HG03558 (cell line): ENCODE data around the gene RPS25.
"Not testable (repeated sequence)": the region's sequence is repeated elsewhere in the genome, so short reads cannot be mapped to it uniquely, and the experiment has no call there.

Experiments
- ATAC-seq: cut with Tn5 transposase; IDR thresholded peaks from one replicate; pipeline ENCODE4 v1.9.1; 2021; ENCODE audit warnings: moderate number of reproducible peaks; ENCODE audit not compliant: unreplicated experiment; ENCODE audit errors: extremely low read depth

Gene RPS25

DNA sequence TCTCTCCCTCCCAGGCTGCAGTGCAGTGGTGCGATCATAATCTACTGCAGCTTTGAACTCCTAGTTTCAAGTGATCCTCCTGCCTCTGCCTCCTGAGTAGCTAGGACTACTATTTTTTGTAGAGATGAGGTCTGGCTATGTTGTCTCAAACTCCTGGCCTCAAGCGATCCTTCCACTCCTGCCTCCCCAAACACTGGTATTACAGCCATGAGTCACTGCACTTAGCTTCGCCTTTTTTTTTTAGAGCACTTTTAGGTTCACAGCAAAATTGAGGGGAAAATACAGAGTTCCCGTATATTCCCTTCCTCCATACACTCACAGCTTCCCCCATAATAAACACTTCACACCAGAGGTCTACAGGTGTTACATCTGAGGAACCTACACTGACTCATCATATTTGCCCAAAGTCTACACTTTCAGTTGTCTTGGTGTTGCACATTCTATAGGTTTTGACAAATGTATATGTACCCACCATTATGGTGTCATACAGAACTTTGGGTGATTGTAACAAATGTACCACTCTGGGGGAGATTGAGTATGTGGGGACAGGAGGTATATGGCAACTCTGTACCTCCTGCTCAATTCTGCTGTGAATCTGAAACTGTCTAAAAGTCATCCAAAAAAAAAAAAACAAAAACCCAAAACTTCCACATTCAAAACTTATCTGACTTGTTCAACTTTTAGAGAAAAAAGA lies 23.8 kb upstream of the RPS25 start:
- ATAC-seq: no peak

DNA sequence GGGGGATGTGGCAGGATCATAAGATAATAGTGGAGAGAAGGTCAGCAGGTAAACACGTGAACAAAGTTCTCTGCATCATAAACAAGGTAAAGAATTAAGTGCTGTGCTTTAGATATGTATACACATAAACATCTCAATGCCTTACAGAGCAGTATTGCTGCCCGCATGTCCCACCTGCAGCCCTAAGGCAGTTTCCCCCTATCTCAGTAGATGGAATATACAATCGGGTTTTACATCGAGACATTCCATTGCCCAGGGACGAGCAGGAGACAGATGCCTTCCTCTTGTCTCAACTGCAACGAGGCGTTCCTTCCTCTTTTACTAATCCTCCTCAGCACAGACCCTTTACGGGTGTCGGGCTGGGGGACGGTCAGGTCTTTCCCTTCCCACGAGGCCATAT lies 21.3 kb upstream of the RPS25 start:
- ATAC-seq: not testable (repeated sequence)

DNA sequence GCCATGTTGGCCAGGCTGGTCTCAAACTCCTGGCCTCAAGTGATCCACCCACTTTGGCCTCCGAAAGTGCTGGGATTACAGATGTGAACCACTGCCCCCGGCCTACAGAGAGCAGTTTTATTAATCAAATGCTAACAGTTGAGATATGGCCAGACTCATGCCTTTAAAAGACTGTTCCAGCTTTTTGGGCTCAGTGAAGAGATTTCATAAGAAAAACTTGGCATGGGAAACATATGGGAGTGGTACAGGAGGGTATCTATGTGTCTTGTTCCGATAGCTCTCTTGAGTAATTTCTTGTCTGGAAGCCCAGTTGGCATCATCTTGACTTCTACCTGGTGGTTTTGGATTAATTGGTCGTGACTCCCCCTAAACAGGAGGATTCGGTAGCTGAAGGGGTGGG lies 20.7 kb upstream of the RPS25 start:
- no peak for ATAC-seq

DNA sequence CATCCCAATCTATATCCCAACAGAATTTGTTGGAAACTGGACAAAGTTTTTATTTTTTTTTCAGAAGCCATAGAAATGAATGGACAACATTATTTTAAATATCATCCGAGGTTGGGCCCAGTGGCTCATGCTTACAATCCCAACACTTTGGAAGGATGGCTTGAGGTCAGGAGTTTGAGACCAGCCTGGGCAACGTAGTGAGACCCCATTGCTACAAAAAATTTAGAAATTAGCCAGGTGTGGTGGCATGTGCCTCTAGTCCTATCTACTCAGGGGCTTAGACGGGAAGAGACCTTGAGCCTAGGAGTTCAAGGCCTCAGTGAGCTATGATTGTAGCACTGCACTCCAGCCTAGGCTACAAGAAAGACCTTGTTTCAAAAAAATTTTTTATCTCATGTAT lies 16.7 kb upstream of the RPS25 start:
- no peak for ATAC-seq

DNA sequence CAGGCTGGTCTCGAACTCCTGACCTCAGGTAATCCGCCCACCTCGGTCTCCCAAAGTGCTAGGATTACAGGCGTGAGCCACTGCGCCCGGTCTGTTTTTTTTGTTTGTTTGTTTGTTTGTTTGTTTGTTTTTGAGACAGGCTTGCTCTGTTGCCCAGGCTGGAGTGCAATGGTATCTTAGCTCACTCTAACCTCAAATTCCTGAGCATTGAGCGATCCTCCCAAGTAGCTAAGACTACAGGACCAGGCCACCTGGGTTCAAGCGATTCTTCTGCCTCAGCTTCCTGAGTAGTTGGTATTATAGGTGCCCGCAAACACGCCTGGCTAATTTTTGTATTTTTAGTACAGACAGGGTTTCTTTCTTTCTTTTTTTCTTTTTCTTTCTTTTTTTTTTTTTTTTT lies 15.3 kb upstream of the RPS25 start:
- not testable (repeated sequence) for ATAC-seq

DNA sequence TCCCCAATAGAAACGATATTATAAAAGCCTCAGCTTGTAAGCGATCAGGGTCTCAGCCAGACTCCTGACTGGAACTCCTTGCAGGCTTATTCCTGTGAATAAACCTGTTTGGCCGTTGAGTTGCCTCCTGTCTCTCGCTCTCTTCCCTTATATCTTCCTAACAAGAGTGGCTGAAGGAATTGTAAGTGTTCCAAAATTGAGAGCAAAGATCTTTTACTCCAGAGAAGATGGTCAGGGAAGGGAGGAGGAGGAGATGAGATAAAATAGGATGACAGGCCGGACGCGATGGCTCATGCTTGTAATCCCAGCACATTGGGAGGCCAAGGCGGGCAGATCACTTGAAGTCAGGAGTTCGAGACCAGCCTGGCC lies 13.8 kb upstream of the RPS25 start:
- no peak for ATAC-seq

DNA sequence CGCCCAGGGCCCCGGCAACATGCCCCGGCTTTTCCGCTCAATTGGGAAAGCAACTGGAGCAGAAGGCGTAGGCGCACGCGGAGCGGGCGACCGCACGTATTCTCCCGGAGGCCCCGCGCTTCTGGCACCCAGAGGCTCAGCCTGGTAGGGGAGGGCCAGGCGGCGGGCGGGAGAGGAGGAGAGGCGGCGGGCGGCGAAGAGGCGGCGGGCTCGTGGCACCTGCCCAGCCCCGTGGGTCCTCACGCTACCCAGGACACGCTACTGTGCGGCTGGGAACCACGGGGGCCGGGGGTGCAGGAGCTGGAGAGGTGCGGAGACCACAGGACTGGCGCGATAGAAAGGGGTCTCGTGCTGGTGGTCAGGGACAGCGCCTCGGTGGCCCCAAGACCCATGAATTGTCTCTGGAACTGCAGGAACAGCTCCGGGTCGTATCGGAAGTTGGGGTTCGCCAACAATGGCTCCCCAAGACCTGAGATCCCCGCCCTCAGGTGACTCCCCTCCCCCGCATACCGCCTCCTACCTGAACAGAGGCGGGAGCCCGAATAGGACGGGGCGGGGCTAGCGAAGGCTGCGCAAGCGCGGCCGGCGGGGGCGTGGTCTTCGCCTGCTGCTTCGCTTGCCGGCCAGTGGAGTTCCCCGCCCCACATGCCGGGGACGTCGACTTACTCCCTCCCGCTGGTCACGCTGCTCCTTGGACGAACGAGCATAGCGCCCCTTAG lies 12.3 kb upstream of the RPS25 start, which contains the start of gene SLC37A4:
Gene SLC37A4, minus strand, starts transcription at position 549 of the 719 bp plus-strand sequence.
- peak; percentile 82 for ATAC-seq

DNA sequence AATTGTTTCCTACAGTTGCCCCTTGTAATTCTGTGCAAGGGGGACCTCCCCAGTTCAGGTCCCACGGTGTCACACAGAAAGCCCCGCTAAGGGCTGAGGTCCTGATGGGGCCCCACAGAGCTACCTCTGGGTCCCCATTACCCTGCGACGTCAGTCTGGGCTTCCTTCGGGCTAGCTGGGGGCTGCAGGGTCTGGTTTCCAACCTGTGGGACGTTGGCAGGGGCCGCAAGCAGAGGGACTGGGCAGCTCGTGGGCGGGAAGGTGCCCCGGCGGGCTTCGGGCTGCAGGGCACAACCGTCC lies 11.8 kb upstream of the RPS25 start:
- no peak for ATAC-seq

DNA sequence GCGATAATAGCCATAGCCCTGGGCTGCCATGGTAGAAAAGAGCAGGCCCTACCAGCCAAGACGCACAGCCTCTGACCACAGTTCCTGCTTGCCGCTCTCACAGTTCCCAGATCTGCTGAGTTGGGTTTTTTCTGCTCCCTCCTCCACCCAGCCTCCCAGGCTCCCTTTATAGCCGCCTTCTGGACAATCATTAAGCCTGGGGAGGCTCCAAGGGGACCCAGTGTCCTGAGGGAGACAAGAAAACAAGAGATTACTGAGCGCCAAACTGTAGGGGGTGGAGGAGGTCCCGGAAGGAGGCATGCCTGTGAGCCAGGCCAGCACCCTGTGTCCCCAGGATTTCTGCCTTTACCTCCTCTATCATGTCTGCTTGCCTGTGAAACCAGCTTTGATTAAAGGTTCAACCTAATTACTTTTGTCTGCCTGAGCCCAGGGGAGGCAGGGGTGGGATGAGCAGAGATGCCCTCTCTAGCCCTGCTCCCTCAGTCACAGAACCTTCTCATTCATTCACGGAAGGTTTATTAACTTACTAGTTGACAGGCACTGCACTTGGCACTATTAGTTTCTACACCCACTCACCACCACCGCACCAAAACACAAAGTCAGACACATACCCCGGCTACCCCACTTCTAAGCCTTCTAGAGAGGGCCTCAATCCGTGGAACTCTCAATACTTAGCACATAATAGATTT lies 11.3 kb upstream of the RPS25 start:
- ATAC-seq: no peak

DNA sequence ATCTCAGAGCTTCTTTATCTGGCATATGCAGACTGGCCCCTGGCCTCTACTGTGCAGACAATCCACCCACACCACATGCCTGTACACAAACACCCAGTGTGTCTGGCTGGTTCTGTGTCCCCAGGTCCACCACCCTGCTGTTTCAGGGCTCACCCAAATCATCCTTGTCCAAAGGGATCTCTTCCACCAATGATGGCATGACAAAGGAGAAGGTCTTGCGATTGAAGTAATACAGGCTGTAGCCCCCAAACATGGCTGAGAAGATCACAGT lies 10.9 kb upstream of the RPS25 start:
- ATAC-seq: no peak

DNA sequence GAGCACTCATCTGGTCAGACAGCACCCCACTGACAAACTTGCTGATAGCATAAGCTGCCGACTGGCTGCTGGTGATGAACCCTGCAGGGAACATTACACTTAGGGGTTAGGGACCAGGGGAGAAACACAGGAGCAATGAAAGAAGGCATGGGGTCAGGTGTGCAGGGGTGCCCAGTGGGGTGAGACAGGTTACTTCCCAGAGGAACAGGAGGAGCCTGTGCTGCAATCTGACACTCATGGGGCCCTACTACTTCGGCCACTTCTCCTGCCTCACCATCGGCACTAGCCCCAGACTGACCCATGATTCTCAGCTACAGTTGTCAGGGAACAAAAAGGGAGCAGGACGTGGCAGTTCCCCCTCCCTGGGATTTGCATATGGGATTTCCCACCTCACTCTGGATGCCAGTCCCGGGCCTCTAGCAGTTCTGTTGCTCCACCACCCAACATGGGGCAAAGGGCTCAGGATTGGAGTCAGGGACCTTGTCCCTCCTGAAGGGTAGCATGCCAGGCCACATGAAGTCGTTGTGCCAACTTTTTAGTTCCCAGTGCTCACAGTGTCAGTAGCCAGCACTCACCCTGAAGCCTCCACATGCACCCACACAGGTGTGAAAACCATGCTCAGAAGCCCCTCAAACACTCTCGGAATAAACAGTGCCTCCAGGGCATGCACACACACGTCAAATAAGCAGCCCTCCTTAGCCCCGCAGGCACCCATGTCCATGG lies 10.4 kb upstream of the RPS25 start:
- ATAC-seq: no peak

DNA sequence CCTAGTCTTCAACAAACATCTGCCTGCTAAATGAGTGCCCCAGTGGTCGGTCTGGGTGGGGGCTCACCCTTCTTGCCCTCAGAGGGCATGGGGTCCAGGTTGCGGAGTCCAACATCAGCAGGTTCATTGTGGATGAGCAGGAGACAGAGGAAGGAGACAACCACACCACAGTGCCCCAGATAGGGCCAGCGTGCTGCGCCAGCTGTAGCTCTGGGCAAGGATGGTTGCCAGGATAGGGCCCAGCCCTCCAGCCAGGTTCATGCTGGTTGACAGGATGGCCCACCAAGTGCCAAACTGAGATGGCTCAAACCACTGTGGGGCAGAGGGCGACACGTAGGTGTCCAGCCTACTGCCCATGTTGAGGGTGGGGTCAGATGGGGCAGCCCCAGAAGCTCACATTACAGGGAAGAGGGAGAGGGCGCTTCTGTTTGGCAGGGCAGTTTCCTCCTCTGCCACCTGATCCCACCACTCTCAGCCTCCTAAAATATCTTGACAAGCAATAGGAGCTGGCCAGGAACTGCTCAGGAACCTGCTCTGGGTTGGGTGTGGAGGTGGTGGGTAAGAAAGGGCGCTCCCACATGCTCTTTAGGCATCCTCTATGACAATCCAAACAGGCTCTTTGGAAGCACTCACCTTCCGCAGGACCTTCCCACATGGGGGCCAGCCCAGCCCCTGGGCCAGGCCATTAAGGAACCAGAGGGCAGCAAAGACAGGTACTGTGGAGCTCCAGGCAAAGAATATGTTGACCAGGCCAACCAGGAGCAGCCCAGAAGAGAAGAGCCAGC lies 9.6 kb upstream of the RPS25 start:
- no peak for ATAC-seq

DNA sequence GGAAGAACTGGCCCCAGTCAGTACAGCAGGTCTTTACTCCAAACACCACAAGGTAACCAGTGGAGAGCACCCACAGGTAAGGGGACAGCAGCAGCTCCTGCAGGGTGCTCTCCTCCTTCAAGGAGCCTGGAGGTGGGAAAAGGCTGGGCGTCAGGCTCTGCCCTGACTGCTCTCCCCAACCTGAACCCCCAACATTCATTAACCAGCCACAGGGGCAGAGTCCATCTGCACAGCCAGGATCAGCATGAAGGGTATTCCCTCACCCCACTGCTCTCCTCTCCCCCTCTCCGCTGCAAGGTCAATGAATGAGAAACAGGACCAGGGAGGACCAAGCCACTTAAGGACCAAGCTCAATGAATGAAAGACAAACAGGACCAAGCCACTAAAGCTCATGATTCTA lies 8.8 kb upstream of the RPS25 start:
- no peak for ATAC-seq

DNA sequence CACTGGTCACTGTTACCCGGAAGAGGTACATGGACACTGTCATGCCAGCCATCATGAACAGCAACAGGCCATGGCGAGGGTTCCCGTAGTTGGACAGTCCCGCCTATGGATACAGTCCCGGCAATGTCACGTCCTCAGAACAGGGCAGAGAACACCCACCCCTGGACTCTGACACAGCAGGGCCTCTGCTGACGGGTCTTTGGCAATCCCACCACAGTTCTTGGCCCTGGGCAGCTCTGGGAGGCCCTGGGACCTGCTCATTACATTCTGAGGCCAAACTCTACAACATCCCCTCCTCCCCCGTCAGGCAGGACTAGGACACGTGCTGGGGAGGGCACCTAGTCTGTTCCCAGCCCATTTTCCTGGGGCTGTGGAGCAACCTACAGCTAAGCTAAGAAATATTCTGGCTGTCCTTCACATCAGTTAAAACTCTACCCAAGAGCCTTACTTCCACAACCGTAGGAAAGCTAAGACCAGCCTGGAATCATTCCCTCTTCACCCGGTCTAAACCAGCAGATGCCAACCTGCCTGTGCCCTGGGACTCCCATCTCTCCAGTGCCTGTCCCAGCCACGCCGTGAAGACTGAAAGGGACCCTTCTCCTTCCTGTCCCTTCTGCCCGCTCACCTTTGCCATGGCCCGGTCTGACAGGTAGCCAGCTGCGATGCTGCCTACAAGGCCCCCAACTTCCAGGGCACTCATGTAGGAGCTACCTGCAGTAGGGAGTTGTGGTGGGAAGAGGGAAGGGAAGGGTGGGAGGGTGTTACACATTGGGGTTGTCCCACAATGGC lies 8.0 kb upstream of the RPS25 start:
- no peak for ATAC-seq

DNA sequence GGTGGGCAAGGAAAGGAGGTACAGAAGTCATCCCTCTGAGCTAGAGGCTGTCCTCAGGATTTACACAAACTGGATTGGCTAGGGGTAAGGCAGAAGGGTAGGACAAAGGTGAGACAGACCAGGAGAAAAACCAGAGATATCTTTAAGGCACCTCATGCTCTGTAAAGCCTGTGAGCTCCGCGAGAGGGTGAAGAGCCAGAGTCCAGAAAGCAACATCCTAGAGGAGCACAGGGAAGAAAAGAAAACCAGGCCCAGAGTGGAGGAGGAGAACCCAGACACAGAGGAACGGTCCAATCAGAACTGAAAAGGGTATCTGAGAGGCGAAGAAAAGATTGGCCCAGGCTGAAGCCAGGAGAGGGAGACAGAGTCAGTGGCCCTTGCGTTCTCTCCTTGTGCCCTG lies 7.4 kb upstream of the RPS25 start:
- ATAC-seq: no peak

DNA sequence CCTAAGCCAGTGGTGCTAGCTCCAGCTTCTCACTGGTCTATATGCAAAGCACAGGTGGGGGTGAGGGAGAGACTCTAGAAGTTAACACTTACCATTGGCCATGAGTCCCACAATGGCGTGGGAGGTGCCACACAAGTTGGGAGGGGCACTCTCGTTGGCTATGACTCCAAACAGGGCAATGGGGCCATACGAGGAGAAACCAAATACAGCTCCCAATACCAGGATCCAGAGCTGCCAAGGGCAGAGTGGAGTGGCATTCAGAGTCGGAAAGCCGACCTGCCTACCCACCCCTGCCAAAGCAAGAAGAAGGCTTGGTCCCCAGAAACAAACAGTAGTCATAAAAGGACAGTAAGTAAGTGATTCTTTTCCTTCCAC lies 6.9 kb upstream of the RPS25 start:
- ATAC-seq: no peak

DNA sequence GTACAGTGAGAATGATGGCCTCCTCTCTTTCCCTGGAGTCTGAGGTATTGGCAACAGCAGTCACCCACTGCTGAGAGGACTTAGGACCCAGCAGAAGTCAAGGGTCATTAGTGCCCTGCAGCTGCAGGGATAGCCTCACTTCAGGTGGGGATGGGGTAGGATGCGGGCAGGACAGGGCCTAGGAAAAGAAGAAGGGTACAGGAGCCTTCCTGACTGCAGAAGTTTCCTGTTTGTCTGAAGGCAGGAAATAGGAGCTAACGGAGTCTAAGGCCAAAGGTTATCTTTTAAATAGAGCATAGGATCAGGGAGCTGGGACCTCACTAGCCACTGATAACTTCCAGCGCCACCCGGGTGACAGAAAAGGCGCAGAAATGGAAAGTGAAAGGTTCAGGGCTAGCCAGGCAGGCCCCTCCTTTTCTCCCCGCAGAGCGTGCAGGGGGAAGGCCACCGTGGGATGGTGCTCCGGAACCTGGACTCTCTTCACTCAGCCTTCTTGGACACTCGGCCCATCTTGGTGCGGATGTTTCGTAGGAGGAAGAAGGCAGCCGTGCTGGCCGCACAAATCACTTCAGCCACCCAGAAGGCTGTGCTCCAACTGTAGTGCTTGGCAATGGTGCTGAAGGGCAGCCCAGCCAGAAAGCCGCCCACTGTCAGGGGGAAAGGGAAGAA lies 6.4 kb upstream of the RPS25 start:
- ATAC-seq: no peak

DNA sequence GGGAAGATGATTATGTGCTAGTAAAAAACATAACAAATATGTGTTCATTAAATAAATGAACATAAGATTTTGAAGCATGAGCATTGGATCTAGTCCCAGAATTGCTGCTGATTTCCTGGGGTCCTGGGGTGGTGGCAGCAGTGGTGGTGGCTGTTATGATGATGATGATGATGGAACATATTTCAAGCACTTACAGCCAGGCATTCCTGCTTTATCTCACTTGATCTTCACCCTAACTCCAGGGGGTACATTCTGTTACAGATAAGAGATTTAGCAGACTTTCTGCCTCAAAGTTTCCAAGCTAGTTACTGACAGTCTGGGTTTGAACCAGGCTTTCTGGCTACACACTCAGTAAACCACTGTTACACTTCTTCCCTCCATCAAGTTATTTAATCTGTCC lies 5.6 kb upstream of the RPS25 start:
- no peak for ATAC-seq

DNA sequence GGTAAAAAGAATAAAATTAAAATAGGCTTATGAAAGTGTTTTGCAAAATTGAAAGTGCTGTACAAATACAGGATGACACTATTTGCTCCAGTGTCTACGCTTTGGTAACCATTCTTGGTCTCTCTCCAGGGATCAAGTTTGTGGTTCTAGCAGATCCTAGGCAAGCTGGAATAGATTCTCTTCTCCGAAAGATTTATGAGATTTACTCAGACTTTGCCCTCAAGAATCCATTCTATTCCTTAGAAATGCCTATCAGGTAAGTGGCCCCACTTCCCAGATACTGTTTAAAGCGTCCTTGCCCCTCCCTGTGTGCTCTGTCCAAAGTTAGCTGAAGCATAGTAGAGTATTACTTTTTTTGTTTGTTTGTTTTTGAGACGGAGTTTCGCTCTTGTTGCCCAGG lies 3.5 kb upstream of the RPS25 start:
- no peak for ATAC-seq
